Skeletal muscle satellite cell (primary cell): ENCODE measurements around the gene PIK3IP1.

Source experiments
- H3K27me3 ChIP-seq: 2 replicates; pipeline ENCODE4 v1.7.0; 2013; ENCODE audit warnings: low read length; ENCODE audit not compliant: control insufficient read depth, insufficient read depth
- H3K36me3 ChIP-seq: 2 replicates; pipeline ENCODE4 v1.7.0; 2013; ENCODE audit warnings: mild to moderate bottlenecking, control low read depth, low read length; ENCODE audit not compliant: insufficient read depth
- H3K4me1 ChIP-seq: 2 replicates; pipeline ENCODE4 v1.7.0; 2013; ENCODE audit warnings: low read length; ENCODE audit not compliant: control insufficient read depth, insufficient read depth
- H3K4me2 ChIP-seq: 2 replicates; pipeline ENCODE4 v1.7.0; 2013; ENCODE audit warnings: mild to moderate bottlenecking, low read length
- H3K4me3 ChIP-seq: 2 replicates; pipeline ENCODE4 v1.7.0; 2013; ENCODE audit warnings: low read length
- H3K9ac ChIP-seq: 2 replicates; pipeline ENCODE4 v1.7.0; 2013; ENCODE audit warnings: mild to moderate bottlenecking, low read depth, low read length, moderate library complexity
- H3K9me3 ChIP-seq: replicated peaks from 2 replicates; pipeline ENCODE4 v1.7.0; 2013; ENCODE audit warnings: mild to moderate bottlenecking, control low read depth, low read length

PIK3IP1 gene

DNA sequence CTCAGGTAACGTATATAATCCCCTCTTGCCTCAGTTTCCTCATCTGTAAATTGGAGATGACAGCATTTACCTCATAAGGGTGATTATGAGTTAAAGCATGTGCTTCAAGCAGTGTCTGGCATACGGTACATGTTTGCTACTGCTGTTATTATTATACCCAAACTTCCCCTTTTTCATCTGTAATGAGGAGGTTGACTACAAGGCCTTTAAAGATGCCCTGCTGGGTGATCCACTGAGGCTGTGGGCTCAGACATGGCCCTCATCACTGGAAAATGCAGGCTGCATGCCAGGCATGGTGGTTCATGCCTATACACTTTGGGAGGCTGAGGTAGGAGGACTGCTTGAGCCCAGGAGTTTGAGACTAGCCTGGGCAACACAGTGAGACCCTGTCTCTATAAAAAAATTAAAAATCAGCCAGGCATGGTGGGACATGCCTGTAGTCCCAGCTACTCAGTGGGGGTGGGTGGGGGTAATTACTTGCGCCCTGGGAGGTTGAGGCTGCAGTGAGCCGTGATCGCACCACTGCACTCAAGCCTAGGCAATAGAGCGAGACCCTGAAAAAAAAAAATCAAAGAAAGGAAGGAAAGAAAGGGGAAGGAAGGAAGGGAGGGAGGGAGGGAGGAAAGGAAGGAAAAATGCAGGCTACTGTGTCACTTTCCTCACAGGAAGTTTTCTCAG is 4.3 kb downstream of the PIK3IP1 start:
- Histone ChIP-seq H3K9me3 (no peaks in the 10 kb centered on the region), H3K4me2 (no peak overlapping the region), H3K4me3 (no peak overlapping the region), H3K4me1 (peaks cover 15% of the 10 kb centered on the region), H3K36me3 (no peaks in the 10 kb centered on the region), H3K27me3 (no peaks in the 10 kb centered on the region), H3K9ac (no peak overlapping the region)

DNA sequence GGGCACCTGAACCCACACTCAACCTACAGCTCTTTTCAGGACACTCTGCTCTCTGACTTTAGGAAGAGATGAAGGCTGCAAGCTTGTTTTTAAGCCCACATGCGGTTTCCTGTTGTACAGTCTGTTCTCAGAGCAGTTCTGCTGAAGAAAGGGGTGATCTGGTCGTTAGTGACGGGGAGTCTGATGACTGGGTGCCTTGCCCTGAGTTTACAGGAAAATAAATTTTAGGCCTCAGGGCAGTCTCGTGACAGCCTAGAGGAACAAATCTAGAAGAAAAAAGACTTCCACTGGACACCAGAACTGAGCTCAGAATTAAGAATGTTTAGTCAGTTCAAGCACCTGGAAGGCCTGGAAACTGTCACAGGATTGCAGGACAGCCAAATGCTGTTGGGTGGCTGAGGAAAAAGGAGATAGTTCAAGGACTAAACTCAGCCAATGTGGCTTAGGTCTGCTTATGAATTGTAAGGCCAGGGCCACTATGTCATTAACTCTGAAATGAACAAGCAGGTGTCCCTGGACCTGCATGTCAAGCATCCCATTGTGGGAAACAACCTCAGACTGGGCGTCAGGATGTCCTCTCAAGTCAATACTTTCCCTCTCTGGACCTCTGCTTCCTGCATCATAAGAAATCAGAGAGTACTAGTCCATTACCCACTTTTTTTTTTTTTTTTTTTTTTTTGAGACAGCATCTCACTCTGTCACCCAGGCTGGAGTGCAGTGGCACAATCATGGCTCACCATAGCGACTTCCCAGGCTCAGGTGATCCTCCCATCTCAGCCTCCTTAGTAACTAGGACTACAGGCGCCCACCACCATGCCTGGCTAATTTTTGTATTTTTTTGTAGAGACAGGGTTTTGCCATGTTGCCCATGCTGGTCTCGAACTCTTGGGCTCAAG is 5.7 kb downstream of the PIK3IP1 start:
- Histone ChIP-seq H3K9ac (no peak overlapping the region), H3K4me1 (peaks cover 8% of the 10 kb centered on the region), H3K4me2 (no peak overlapping the region), H3K27me3 (no peaks in the 10 kb centered on the region), H3K4me3 (no peak overlapping the region), H3K9me3 (no peaks in the 10 kb centered on the region), H3K36me3 (no peaks in the 10 kb centered on the region)

DNA sequence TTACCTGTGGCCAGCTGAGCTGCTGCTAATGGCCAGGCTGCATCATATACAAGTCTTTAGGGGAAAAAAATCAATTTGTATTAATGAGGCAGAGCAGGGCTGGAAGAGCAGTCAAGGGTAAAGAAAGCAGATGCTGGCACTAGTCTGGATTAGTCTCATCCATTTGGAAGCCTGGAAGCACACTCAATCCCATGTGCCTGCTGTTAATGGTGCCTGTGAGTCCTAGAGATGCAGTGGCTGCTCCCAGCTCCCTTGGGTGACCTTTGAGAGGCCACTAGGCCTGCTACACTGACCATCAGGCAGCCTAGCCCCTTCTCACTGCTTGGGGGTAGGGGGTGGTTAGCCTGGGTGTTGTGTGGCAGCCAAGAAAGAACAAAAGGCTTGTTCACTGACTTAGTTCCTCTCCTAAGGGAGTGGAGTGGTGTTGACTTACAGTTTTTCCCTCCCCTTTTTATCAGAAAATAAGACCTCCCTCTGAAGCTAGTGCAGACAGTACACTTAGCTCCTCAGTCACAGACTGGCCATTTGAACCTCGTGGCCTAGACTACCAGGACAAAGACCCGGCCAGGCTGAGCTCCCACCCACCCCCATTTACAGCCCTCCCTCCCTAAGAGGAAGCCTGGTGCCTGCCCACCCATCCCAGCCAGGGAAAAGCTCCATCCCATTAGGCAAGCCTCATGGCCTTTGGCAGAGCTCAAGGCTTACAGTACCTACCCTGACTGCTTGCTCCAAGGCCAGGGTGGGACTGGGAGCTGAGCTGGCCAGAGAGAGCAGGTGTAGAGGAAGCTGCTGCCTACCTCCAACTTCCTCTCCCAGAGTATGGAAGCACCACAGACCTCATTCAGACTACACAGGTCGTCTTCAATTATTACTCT is 7.8 kb downstream of the PIK3IP1 start:
- H3K9me3 ChIP-seq = no peaks in the 10 kb centered on the region
- peaks cover 3% of the 10 kb centered on the region for H3K36me3 ChIP-seq
- no peaks in the 10 kb centered on the region for H3K4me1 ChIP-seq
- H3K9ac ChIP-seq = no peak overlapping the region
- no peak overlapping the region for H3K4me2 ChIP-seq
- no peak overlapping the region for H3K4me3 ChIP-seq
- no peaks in the 10 kb centered on the region for H3K27me3 ChIP-seq

DNA sequence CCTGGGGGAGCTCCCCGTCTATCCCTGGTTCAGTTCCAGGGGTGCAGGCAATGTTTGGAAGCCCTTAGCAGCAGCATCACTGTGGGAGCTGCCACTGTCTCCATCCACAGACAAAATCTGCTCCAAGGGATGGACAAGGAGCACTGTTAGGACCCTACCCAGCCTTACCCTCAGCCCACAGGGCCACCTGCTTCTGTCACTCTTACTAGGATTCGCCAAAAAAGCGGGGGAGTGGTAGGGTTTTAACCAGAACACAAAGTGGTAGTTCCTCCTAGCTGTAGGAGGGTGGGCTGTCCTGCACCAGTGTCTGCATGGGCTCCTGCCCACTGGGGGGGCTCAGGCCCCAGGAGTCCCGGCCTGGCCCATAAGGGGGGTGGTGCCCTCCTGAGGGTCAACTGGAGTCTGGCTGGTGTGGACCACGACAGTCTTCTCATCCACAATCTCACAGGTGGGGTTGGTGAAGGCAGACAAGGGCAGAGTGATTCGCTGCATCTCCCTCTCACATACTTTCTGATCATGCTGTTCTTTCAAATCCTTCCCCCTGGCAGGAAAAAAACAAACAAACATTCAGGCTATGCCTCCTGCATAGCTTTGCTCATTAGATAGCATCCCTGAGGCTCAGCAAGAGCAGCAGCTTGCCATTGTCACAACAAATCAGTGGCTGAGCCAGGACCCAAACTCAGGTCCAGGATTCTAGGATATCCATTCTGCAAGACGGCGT is 9.4 kb downstream of the PIK3IP1 start:
- Histone ChIP-seq H3K4me2 (no peak overlapping the region), H3K9me3 (no peaks in the 10 kb centered on the region), H3K9ac (no peak overlapping the region), H3K27me3 (no peaks in the 10 kb centered on the region), H3K4me1 (no peaks in the 10 kb centered on the region), H3K4me3 (no peak overlapping the region), H3K36me3 (peaks cover 14% of the 10 kb centered on the region)

DNA sequence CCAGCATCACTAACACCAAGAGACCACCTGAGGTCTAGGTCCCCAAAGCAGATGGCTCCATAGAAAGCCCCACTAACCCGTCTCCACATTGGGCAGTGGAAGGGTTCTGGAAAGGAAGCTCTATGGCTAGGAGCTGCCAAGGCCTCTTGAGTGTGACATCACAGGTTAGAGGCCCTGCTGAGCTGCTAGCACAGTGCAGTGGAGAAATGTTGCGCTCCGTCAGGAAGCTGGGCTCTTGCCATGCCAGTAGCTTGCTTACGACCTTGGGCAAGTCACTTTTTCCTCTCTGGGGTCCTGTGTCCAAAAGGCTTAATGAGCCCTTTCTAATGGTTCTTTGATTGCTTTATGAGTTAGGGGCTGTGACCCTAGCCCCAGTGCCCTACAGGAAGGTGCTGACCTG is 10.6 kb downstream of the PIK3IP1 start:
- H3K4me1 ChIP-seq = no peaks in the 10 kb centered on the region
- no peak overlapping the region for H3K4me2 ChIP-seq
- no peaks in the 10 kb centered on the region for H3K27me3 ChIP-seq
- H3K9ac ChIP-seq = no peak overlapping the region
- peaks cover 18% of the 10 kb centered on the region for H3K36me3 ChIP-seq
- H3K9me3 ChIP-seq = no peaks in the 10 kb centered on the region
- no peak overlapping the region for H3K4me3 ChIP-seq

DNA sequence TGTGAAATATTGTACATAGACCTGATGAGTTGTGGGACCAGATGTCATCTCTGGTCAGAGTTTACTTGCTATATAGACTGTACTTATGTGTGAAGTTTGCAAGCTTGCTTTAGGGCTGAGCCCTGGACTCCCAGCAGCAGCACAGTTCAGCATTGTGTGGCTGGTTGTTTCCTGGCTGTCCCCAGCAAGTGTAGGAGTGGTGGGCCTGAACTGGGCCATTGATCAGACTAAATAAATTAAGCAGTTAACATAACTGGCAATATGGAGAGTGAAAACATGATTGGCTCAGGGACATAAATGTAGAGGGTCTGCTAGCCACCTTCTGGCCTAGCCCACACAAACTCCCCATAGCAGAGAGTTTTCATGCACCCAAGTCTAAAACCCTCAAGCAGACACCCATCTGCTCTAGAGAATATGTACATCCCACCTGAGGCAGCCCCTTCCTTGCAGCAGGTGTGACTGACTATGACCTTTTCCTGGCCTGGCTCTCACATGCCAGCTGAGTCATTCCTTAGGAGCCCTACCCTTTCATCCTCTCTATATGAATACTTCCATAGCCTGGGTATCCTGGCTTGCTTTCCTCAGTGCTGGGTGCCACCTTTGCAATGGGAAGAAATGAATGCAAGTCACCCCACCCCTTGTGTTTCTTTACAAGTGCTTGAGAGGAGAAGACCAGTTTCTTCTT is 12.3 kb downstream of the PIK3IP1 start:
- Histone ChIP-seq H3K27me3 (no peaks in the 10 kb centered on the region), H3K4me1 (no peaks in the 10 kb centered on the region), H3K9me3 (no peaks in the 10 kb centered on the region), H3K4me3 (no peak overlapping the region), H3K4me2 (no peak overlapping the region), H3K36me3 (peaks cover 24% of the 10 kb centered on the region), H3K9ac (no peak overlapping the region)

DNA sequence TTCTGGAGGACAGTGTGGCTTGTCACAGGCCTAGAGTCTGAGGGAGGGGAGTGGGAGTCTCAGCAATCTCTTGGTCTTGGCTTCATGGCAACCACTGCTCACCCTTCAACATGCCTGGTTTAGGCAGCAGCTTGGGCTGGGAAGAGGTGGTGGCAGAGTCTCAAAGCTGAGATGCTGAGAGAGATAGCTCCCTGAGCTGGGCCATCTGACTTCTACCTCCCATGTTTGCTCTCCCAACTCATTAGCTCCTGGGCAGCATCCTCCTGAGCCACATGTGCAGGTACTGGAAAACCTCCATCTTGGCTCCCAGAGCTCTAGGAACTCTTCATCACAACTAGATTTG is 13.0 kb downstream of the PIK3IP1 start:
- Histone ChIP-seq H3K4me3 (no peak overlapping the region), H3K4me2 (no peak overlapping the region), H3K4me1 (no peaks in the 10 kb centered on the region), H3K9me3 (no peaks in the 10 kb centered on the region), H3K9ac (no peak overlapping the region), H3K36me3 (peaks cover 29% of the 10 kb centered on the region), H3K27me3 (no peaks in the 10 kb centered on the region)

DNA sequence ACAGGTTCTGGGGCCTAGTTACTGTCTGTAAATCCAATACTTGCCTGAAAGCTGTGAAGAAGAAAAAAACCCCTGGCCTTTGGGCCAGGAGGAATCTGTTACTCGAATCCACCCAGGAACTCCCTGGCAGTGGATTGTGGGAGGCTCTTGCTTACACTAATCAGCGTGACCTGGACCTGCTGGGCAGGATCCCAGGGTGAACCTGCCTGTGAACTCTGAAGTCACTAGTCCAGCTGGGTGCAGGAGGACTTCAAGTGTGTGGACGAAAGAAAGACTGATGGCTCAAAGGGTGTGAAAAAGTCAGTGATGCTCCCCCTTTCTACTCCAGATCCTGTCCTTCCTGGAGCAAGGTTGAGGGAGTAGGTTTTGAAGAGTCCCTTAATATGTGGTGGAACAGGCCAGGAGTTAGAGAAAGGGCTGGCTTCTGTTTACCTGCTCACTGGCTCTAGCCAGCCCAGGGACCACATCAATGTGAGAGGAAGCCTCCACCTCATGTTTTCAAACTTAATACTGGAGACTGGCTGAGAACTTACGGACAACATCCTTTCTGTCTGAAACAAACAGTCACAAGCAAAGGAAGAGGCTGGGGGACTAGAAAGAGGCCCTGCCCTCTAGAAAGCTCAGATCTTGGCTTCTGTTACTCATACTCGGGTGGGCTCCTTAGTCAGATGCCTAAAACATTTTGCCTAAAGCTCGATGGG is 13.5 kb downstream of the PIK3IP1 start:
- H3K4me1 ChIP-seq = no peaks in the 10 kb centered on the region

DNA sequence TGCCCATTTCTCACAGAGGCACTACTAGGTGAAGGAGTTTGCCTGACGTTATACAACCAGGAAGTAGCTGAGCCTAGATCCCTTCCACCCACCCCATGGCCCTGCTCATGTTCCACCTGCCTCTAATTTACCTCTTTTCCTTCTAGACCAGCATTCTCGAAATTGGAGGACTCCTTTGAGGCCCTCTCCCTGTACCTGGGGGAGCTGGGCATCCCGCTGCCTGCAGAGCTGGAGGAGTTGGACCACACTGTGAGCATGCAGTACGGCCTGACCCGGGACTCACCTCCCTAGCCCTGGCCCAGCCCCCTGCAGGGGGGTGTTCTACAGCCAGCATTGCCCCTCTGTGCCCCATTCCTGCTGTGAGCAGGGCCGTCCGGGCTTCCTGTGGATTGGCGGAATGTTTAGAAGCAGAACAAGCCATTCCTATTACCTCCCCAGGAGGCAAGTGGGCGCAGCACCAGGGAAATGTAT is 14.1 kb downstream of the PIK3IP1 start:
- no peak overlapping the region for H3K4me3 ChIP-seq
- no peaks in the 10 kb centered on the region for H3K4me1 ChIP-seq
- H3K4me2 ChIP-seq = no peak overlapping the region
- no peaks in the 10 kb centered on the region for H3K27me3 ChIP-seq
- H3K36me3 ChIP-seq = peaks cover 37% of the 10 kb centered on the region
- H3K9ac ChIP-seq = no peak overlapping the region
- H3K9me3 ChIP-seq = no peaks in the 10 kb centered on the region

More for the DNA sequence above, 13.5 kb downstream of the PIK3IP1 start:
- peaks cover 32% of the 10 kb centered on the region for H3K36me3 ChIP-seq
- no peak overlapping the region for H3K4me3 ChIP-seq
- H3K4me2 ChIP-seq = no peak overlapping the region
- no peak overlapping the region for H3K9ac ChIP-seq
- H3K9me3 ChIP-seq = no peaks in the 10 kb centered on the region
- no peaks in the 10 kb centered on the region for H3K27me3 ChIP-seq

DNA sequence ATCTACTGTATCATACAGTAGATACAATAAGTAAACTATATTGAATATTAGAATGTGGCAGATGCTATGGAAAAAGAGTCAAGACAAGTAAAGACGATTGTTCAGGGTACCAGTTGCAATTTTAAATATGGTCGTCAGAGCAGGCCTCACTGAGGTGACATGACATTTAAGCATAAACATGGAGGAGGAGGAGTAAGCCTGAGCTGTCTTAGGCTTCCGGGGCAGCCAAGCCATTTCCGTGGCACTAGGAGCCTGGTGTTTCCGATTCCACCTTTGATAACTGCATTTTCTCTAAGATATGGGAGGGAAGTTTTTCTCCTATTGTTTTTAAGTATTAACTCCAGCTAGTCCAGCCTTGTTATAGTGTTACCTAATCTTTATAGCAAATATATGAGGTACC is 14.5 kb downstream of the PIK3IP1 start:
- no peaks in the 10 kb centered on the region for H3K9me3 ChIP-seq
- H3K27me3 ChIP-seq = no peaks in the 10 kb centered on the region
- H3K4me1 ChIP-seq = no peaks in the 10 kb centered on the region
- H3K9ac ChIP-seq = no peak overlapping the region
- H3K36me3 ChIP-seq = peaks cover 39% of the 10 kb centered on the region
- H3K4me3 ChIP-seq = no peak overlapping the region
- H3K4me2 ChIP-seq = no peak overlapping the region
